GM19397 (cell line): ENCODE results near the gene PSEN1.

ENCODE experiments used
- ATAC-seq: cut with Tn5 transposase; IDR thresholded peaks from one replicate; pipeline ENCODE4 v1.9.1; 2021; ENCODE audit warnings: mild to moderate bottlenecking, moderate library complexity; ENCODE audit not compliant: unreplicated experiment

PSEN1 gene

GRCh38 chr14:73136387-73137225 is at the start of gene PSEN1:
TSS of gene PSEN1 (plus strand) at chr14:73136507. CDS start at chr14:73148020, 11,513 bp downstream.
- ATAC-seq, result peak; percentile 92

GRCh38 chr14:73091044-73091443 is 45.3 kb upstream of the PSEN1 start:
- ATAC-seq, result no peak

GRCh38 chr14:73097421-73097820 is 38.9 kb upstream of the PSEN1 start:
- no peak for ATAC-seq

- no peak for ATAC-seq
These were observed 36.0 kb upstream of the PSEN1 start for GRCh38 chr14:73100334-73100733.

DNA sequence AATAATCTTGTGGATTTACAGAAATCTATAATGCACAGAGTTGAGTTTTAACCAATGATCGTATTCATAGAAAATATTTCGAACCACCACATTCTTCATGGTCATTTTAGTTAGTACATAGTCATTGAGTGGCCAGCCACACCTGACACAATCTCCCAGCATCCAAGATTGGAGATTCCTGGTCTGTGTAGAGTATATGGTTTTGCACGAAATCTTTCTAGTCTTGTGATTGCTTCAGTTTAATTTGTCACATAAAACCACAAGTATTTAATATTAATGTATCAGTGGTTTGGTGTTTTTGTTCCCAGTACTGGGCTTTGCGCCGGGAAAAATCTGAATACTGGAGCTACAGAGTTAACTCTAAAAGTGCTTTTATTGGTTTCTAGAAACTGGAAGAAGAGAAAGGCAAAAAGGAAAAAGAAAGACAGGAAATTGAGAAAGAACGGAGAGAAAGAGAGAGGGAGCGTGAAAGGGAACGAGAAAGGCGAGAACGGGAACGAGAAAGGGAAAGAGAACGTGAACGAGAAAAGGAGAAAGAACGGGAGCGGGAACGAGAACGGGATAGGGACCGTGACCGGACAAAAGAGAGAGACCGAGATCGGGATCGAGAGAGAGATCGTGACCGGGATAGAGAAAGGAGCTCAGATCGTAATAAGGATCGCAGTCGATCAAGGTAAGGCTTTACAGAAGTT is 33.4 kb upstream of the PSEN1 start:
- no peak for ATAC-seq

GRCh38 chr14:73105050-73105449 is 31.3 kb upstream of the PSEN1 start:
- no peak for ATAC-seq

DNA sequence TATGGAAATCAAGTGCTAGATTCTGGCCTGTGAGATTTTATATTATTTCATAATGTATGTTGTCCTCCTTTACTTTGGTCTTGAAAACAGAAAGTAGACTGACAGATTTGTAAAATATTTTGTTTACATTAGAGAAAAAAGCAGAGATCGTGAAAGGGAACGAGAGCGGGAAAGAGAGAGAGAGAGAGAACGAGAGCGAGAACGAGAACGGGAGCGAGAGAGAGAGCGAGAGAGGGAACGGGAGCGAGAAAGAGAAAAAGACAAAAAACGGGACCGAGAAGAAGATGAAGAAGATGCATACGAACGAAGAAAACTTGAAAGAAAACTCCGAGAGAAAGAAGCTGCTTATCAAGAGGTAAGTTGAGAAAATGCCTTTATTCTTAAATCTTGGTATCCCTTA is 30.6 kb upstream of the PSEN1 start:
- no peak for ATAC-seq

GRCh38 chr14:73116079-73116665 is 20.1 kb upstream of the PSEN1 start:
- no peak for ATAC-seq

DNA sequence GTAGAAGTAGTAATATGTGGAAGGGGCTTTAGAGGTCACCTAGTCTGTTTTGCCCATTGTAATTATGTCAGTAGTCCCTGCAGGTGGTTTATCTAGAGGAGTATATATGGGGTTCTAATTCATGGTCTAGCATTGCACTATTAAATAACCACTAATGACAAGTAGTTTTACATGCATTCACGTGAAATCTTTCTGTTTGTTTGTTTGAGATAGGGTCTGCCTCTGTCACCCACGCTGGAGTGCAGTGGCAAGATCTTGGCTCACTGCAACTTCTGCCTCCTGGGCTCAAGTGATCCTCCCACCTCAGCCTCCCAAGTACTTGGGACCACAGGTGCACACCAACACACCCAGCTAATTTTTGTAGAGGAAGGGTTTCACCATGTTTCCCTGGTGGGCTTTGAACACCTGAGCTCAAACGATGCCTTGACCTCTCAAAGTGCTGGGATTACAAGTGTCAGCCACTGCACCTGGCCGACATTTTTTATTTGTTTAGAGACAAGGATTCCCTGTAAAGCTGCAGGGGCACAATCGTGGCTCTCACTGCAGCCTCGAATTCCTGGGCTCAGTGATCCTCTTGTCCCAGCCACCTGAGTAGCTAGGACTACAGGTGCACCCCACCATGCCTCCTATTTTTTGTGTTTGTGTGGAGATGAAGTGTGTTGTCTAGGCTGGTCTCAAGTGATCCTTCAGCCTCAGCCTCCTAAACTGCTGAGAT is 12.0 kb upstream of the PSEN1 start:
- ATAC-seq, result no peak

DNA sequence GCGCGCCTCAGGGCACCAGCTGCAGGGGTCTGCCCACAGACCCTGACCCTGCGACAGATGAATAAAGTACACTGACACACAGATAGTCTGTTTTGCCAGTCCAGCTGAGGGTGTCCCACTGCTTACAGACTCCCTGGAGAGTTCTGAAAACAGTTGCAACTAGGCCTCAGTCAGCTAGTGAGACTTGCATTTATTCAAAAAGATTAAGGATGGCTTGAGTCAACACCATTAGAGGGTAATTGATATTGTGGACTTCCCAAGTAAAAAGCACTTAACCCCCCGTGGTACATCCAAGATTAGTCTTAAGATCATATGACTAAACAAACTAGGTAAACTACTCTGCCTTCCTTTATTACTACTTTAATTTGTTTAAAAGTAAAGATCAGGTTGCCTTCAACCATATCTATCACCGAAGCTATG is 11.1 kb upstream of the PSEN1 start:
- no peak for ATAC-seq

GRCh38 chr14:73125746-73126145 is 10.6 kb upstream of the PSEN1 start:
- ATAC-seq, result no peak

GRCh38 chr14:73133795-73134194 is 2.5 kb upstream of the PSEN1 start:
- no peak for ATAC-seq

DNA sequence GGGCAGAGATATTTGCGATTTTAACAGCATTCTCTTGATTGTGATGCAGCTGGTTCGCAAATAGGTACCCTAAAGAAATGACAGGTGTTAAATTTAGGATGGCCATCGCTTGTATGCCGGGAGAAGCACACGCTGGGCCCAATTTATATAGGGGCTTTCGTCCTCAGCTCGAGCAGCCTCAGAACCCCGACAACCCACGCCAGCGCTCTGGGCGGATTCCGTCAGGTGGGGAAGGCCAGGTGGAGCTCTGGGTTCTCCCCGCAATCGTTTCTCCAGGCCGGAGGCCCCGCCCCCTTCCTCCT is 271 bp upstream of the PSEN1 start:
- ATAC-seq, result no peak

DNA sequence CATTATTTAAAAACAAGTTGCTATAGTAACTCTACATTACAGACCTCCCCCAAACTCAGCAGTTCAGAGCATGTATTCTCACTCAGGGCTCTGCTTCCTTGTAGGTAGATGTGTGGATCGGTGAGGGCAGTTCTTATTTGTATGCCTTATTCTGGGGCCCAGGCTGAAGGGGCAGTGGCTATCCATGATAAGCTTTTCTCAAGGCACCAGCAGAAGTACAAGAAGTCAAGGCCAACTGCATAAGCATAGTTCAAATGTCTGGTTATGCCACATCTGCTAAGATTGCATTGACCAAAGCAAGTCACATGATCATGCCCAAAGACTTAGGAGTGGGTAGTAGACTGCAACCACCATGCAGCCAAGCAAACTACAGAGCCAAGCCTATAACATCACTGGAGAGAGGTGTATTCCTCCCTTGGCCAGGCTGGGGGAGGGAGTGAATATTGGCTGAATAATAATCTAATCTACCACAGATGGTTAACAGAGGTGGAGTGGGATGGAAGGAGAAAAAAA is 4.6 kb downstream of the PSEN1 start:
- no peak for ATAC-seq

GRCh38 chr14:73142216-73142615 is 5.9 kb downstream of the PSEN1 start:
- no peak for ATAC-seq

GRCh38 chr14:73143003-73143402 is 6.7 kb downstream of the PSEN1 start:
- no peak for ATAC-seq

DNA sequence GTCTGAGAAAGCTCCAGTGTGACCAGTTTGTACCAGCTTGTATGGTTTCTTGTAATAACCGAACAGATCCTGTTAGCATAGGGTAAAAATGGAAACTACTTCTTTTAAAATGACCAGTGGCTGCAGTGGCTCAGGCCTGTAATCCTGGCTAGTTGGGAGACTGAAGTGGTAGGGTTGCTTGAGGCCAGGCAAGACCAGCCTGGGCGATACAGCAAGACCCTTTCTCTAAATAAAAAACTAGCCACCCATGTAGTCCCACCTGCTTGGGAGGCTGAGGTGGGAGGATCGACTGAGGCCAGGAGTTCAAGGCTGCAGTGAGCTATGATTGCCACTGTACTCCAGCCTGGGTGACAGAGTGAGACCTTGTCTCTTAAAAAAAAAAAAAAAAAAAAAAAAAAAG is 7.3 kb downstream of the PSEN1 start:
- no peak for ATAC-seq

- no peak for ATAC-seq
These were observed 9.1 kb downstream of the PSEN1 start for GRCh38 chr14:73145371-73145770.

GRCh38 chr14:73146111-73146510 is 9.8 kb downstream of the PSEN1 start:
- ATAC-seq, result no peak

DNA sequence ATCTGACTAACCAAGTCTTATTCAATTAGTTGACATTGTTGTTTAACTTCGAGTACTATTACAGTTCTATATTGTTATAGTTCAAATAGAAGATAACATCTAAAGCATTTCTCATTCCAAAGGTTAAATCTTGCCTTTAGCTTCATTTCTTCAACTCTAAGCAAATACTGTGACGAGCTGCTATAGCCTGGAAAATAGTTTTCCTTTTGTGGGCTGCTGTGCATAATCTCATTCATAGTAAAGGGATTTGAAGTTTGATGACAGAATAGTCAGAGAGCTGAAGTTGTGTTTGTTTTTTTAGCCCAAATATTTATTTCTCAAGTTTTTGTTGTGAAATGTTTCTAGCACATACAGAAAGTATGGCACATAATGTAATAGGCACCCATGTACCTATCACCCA is 13.4 kb downstream of the PSEN1 start:
- no peak for ATAC-seq

DNA sequence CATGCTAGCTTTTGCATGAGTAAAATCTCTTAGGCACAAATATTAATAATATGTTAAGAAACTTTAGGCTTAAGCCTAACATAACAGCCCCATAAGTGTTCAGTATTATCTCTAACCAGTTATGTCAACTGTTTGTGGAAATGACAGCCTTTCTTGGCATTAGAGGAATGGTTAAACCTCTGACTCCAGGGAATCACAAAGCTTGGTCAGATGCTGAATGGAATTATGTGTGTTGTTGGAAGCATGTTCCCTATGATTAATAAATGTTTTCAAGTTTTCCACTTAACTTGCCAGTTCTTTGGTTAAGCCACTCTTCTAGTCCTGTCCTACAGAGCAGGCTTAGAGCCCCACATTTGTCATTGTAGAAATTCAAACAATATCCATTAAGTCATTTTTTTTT is 17.0 kb downstream of the PSEN1 start:
- no peak for ATAC-seq
